Measurements from ENCODE around the gene NLRX1.
"Not testable (repeated sequence)": the region's sequence is repeated elsewhere in the genome, so short reads cannot be mapped to it uniquely, and the experiment has no call there.

Gene NLRX1

DNA sequence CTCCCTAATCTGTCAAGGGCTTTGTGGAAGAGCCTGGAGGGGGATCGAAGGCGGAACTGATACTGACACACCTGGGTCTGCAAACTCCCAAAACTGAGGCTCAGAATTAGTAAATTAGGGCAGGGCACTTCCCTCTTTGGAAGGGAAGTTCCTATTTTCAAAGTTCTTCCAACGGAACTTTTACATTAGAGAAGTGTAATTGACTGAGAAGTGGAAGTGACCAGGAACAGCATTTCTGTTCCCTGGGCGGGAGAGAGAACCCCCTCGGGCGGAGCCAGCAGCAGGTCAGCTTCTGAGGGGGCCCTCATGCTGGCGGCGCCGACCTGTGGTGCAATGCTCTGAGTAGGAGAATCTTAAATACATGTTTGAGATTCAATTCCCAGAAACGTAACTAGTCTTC is 36.6 kb downstream of the NLRX1 start:
- peak in 1 of 10 donors; percentile 78 for DNase-seq

GRCh38 chr11:119205574-119206510 is 37.3 kb downstream of the NLRX1 start, which contains the start of gene CBL:
Gene CBL, plus strand, starts transcription at chr11:119206339. Its CDS starts 79 bp downstream, at chr11:119206418.
- peak; percentile 91 to 98 (median 96) for DNase-seq
- intact Hi-C loops (cut with DNase I): loop anchor here (2.0 kb wide), 1 partner anchor 117 kb away; no protein-coding TSS in a partner anchor

More for the DNA sequence above, 36.6 kb downstream of the NLRX1 start:
- intact Hi-C loops (cut with DNase I): no loop called here

DNA sequence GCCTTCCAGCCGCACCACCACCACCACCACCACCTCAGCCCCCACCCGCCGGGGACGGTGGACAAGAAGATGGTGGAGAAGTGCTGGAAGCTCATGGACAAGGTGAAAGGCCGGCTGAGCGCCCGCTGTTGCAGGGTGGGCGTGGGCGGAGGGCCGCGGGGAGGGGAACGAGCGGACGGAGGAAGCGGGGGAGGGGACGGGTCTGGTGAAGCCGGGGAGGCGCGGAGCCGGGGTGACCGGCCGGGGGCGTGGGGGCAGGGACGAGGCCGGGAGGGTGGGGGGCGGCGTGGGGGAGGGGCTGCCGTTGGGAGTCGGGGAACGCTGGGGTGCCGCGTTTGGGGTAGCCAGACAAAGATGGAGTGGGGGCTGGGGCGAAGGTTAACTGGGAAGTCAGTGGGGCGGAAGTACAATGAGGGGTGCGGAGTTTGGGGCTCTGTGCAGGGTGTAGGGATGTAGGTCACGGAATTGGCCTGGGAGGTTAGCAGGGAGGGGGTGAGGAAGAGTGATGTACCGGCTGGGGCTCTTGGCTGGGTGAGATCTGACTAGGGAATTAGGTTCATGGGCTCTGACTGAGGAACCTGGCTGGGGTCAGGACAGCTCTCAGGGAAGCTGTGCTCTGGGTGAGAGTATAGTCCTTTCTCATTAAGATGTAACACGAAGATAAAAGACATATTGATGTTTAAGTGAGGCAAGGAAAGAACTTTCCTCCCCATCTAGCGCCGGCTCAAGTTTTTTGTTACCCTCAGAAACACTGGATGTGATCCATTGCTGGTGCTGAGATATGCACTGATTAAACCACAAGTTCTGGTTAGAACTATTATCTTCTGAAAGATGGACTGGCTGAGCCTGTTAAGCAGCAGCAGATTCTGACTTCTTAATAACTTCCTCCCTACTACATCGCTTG is 38.2 kb downstream of the NLRX1 start:
- intact Hi-C loops (cut with DNase I): loop anchor here (2.0 kb wide), 1 partner anchor 116 kb away; no protein-coding TSS in a partner anchor

DNA sequence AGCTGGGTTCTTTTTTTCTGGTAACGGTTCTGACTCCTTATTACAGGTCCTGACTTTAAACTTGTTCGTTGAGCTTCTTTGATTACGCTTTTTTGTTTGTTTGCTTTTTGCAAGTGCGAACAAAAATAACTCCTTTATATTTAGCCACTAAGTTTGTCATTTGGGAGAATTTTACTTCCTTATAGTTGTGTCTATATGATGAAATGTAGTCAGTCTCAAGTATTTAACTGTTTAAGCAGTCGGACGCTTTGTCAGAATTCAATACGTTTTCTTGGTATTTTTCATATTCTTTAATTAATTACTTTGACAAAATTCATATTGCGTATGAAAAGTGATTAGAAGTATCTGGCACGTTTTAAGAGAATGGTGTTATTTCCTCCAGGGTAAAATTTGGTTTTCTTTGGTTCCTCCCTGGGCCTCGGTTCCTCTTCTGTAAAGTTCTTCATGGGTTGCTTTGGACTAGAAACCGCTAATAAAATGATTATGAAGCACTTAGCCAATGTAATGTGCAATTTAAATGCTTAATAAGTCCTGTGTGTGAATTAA is 39.0 kb downstream of the NLRX1 start:
- intact Hi-C loops (cut with DNase I): loop anchor here (2.0 kb wide), 1 partner anchor 115 kb away; no protein-coding TSS in a partner anchor

More for the DNA sequence above, 38.2 kb downstream of the NLRX1 start:
- peak in 8 of 10 donors; percentile 23 to 87 (median 38) for DNase-seq

GRCh38 chr11:119209186-119209585 is 40.7 kb downstream of the NLRX1 start:
- intact Hi-C loops (cut with DNase I): no loop called here
- DNase-seq: no peak

More for the DNA sequence above, 39.0 kb downstream of the NLRX1 start:
- no peak for DNase-seq

- no peak for DNase-seq
- intact Hi-C loops (cut with DNase I): loop anchor here (10.0 kb wide), 1 partner anchor 75 kb away; no protein-coding TSS in a partner anchor
Measured at GRCh38 chr11:119210050-119210449, 41.5 kb downstream of the NLRX1 start.

- intact Hi-C loops (cut with DNase I): loop anchor here (10.0 kb wide), 1 partner anchor 66 kb away; no protein-coding TSS in a partner anchor
- no peak for DNase-seq
Measured at GRCh38 chr11:119218141-119218878, 49.8 kb downstream of the NLRX1 start.

DNA sequence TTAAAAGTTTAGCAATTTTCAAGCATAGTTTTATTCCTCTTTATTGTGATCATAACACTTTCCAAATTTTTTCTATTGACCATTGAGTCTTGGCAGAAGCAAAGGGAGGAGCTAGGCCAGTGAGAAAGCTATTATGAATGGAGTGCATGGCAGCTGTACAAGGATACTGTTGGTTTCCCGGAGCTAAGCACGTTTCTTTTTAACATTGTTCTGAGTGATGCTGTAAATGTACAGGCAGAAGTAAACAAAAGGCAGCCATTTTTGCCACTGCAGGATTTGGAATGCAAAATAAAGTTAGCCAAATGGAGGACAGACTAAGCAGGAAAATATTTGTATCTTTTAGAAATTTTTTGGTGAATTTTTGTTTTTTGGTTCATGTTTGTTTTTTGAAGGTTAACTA is 53.8 kb downstream of the NLRX1 start:
- no peak for DNase-seq
- intact Hi-C loops (cut with DNase I): no loop called here

DNA sequence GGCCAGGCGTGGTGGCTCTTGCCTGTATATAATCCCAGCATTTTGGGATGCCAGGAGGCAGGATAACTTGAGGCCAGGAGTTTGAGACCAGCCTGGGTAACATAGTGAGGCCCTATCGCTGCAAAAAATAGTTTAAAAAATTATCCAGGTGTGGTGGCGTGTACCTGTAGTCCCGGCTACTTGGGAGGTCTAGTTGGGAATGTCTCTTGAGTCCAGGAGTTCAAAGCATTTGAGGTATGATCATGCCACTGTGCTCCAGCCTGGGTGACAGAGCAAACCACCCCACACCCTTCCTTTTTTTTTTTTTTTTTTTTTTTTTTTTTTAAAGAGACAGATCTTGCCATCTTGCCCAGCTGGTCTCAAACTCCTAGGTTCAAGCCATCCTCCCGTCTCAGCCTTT is 54.4 kb downstream of the NLRX1 start:
- intact Hi-C loops (cut with DNase I): no loop called here
- DNase-seq: no peak

DNA sequence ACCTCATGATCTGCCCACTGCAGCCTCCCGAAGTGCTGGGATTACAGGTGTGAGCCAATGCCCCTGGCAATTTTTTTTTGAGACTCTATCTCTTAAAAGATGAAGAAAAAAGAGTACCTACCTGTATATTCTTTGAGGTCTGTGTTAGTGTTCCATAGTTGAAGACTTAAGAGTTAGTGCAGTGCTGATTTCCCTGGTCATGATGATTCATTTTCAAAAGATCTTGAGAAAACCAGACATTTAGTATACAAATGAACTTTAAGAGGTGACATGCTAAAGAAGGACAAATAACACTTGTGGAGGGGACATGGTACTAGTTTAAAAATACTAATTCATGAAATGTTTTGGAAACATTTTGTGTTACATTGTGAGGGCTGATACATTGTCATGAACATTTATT is 55.3 kb downstream of the NLRX1 start:
- no peak for DNase-seq
- intact Hi-C loops (cut with DNase I): no loop called here

GRCh38 chr11:119228535-119229287 is 60.2 kb downstream of the NLRX1 start:
- intact Hi-C loops (cut with DNase I); DNase-seq: not testable (repeated sequence)

- intact Hi-C loops (cut with DNase I): no loop called here
- no peak for DNase-seq
Measured at GRCh38 chr11:119229288-119229672, 60.8 kb downstream of the NLRX1 start.

- intact Hi-C loops (cut with DNase I): no loop called here
- no peak for DNase-seq
Measured at GRCh38 chr11:119229741-119230140, 61.2 kb downstream of the NLRX1 start.

All from posterior cingulate gyrus (tissue), 11 donors.